GM10266 (cell line): ENCODE measurements around the gene DPY19L1.
"Not testable (repeated sequence)": the region's sequence is repeated elsewhere in the genome, so short reads cannot be mapped to it uniquely, and the experiment has no call there.

Experiments
- DNase-seq: peaks from one replicate; pipeline ENCODE4 v3.0.0; 2012; ENCODE audit errors: extremely low spot score
- CTCF ChIP-seq: IDR thresholded peaks from 2 replicates; pipeline ENCODE4 v1.5.1; 2012; ENCODE audit warnings: mild to moderate bottlenecking, low read depth; ENCODE audit not compliant: control insufficient read depth, insufficient read depth; ENCODE audit errors: missing control alignments

Gene DPY19L1

DNA sequence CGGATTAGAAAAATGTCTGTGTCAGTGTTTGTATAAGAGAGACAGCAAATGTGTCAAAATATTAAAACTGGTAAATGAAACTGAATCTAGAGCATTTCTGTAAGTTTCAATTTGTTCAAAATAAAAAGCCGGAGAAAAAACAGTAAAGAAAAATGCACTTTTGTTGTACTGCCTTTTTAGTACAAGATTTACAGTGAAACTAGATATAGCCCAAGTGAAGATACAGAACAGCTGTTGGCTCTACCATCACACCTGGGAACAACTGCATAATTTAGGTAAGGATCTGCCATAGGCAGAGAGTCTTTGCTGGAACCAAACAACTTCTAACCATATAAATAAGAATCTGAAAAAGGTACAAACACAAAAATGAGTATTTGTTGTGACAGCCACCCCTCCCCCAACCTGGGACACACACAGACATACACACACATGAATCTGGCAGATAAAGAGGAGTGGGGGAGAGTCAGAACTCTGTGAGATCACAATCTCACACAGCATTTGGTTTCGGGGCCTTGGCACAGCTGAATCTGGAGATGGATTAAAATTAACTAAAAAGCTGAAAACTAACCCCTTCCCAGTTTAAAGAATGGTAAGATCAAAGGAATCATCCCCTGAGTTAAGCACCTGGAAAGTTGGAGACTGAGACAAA is 54.8 kb downstream of the DPY19L1 start:
- no peak for TF ChIP-seq CTCF
- no peak for DNase-seq

DNA sequence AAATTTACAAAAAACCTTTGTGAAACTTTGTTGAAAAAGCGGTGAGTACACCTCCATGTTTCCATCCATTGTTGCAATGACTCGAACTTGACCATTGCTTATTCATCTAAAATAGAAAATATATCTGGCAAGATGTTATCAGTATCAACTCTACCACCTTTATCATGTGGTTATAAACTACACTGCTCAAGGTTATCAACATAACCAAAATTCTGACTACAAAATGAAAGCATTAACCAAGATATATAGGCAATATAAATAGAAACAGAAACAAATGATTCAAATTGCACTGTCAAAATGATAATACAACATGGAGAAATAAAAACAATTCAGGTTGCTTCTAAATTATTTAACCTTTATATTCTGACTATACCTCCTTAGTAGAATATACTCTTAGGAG is 58.2 kb downstream of the DPY19L1 start:
- not testable (repeated sequence) for DNase-seq

DNA sequence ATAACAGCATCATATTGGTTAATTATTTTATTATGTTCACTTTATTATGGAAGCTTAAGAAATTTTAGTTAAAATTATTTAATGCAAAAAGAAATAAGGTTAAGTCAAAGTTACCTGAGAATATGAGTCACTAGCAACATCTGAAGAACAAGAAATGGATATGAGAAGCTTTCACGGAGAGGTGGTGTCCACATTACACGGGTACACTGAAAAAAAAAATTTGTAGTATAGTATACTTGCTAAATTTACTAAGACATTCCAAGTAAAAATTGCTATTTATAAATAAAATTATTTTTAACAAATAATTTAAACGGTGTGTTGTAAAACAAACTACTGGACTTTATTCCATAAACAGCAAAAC is 63.9 kb downstream of the DPY19L1 start:
- TF ChIP-seq CTCF = no peak
- DNase-seq = no peak

GRCh38 chr7:34972739-34973399 is 64.4 kb downstream of the DPY19L1 start:
- DNase-seq = not testable (repeated sequence)

DNA sequence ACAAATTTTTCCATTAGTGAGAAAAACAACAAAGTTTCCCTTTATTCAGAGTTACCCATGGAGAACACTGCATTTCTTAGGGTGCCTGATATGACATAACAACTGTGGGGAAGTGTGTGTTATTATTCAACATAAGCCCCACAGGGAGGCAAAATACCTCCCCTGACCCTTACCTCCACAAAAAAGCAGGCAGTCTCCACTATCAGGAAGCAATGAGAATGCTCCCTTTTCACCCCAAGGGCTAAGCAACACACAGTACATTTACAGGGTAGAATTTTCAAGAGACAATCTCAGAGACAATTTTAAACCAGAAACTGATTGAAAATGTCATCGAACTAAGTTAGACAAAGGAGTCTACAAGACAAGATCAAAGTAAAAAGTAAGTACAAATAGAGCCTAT is 69.5 kb downstream of the DPY19L1 start:
- not testable (repeated sequence) for DNase-seq

DNA sequence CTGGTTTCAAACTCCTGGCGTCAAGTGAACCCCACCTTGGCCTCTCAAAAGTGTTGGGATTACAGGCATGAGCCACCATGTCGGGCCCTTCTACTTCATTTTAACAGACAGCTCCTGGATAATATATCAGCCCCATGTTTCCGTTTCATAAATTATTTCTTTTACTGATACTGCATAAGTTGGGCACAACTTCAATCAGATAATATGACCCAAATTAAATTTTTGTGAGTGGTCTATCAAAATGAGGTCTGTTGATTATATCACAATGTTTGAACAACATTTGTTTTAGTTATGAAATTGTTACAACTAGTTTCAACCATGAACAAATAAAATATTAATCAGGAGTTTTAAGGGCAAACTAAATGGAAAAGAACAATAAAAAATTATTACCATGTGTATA is 70.8 kb downstream of the DPY19L1 start:
- not testable (repeated sequence) for DNase-seq

DNA sequence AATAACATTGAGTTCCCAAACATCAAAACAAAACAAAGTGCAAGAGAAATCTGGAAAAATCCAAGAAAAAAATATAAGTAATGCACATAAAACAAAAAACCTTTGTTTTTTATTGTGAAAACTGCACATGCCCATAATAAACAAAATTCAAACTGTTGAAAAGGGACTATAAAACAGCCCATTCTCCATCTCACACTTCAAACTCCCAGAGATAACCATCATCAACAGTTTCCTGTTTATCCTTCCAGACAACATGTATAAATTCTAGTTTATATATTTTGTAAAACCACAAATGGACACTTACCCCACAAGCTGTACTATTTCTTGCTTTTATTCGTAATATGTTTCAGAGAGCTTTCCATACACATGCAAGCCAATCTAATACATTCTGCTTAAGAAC is 79.3 kb downstream of the DPY19L1 start:
- no peak for TF ChIP-seq CTCF
- no peak for DNase-seq

DNA sequence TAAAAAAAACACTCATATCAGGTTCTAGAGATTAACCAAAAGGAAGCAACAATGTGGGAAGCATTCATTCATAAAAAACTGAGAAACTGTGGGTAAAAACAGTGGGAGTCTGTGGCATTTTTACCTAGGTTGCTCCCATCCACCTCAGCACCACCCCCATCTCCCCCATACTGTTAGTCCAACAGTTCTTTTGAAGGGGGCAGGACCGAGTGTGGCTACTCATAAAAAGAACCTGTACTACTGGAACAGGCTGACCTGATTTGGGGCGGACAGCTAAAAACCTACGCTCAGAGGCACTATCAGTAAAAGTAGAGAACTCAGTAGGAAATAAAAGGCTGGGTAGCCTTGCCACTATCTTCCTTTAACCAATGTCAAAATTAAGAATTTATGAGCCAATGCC is 84.5 kb downstream of the DPY19L1 start:
- DNase-seq = no peak
- no peak for TF ChIP-seq CTCF

- no peak for DNase-seq
- no peak for TF ChIP-seq CTCF
Observed at GRCh38 chr7:34949361-34949760, 87.9 kb downstream of the DPY19L1 start.

GRCh38 chr7:34947427-34947826 is 89.9 kb downstream of the DPY19L1 start:
- not testable (repeated sequence) for DNase-seq
